ENCODE results near the gene ZFPM1.

DNA sequence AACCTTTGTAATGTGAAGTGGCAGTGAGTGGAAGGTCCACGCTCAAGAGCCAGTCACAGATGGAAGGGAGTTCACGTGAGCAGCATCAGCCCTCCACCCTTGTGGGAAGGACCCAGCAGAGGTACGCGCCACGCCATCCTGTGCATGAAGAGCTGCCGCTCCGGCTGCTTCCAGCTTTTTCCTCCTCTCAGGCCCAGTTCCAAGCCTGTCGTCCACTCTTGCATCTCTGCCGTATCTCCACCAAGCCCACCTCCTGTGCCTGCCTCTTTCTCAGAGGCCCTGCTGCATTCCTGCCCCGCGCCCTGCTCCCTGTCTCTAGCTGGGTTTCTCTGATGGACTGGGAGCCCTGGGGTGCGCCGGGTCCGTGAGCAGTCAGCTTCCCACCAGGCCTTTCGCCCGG, 127.3 kb downstream of the ZFPM1 start:
- TF ChIP-seq EP300 (IDR thresholded peaks at IDR 0.05): no peak
- TF ChIP-seq POLR2AphosphoS5 (IDR thresholded peaks at IDR 0.05): no peak
